Prostate gland (tissue), 2 donors: ENCODE measurements around the gene TEX44.

Experiments used
- CTCF ChIP-seq, 4 experiments: fragments of 200-600 bp in 2 of 4; fragments of 450-650 bp in 2 of 4; sonication (generic) in 2 of 4; IDR thresholded peaks; 1 replicate in 3 of 4; 2 replicates in 1 of 4; pipeline ENCODE4 v1.5.1; 2016 to 2019; ENCODE audit warnings: antibody characterized with exemption in 4 of 4, mild to moderate bottlenecking in 2 of 4, moderate library complexity in 2 of 4
- POLR2A ChIP-seq: fragments of 450-650 bp; IDR thresholded peaks from one replicate; pipeline ENCODE4 v1.6.1; 2016; ENCODE audit warnings: antibody characterized with exemption, mild to moderate bottlenecking

GRCh38 chr2:231575612-231576256 lies 16.9 kb upstream of the TEX44 start:
- TF ChIP-seq CTCF (IDR thresholded peaks at IDR 0.05), result no peak
- TF ChIP-seq POLR2A, result no peak
